SU-DHL-6 (cell line): ENCODE data around the gene COL18A1.

ENCODE experiments used
- EZH2phosphoT487 ChIP-seq: fragments of 200-600 bp; sonication (generic), shearing (Covaris generic); conservative IDR thresholded peaks from 2 replicates; pipeline ENCODE4 v1.6.1; 2018; ENCODE audit warnings: mild to moderate bottlenecking, antibody characterized with exemption, low read length, moderate library complexity, mixed read lengths
- TF ChIP-seq, protein P1 (sequence below): fragments of 200-600 bp; sonication (generic); IDR thresholded peaks from one replicate; pipeline ENCODE4 v1.5.1; 2017; ENCODE audit warnings: antibody characterized with exemption, mild to moderate bottlenecking, low read length, moderate library complexity; ENCODE audit not compliant: insufficient read depth, poor library complexity, severe bottlenecking

DNA sequence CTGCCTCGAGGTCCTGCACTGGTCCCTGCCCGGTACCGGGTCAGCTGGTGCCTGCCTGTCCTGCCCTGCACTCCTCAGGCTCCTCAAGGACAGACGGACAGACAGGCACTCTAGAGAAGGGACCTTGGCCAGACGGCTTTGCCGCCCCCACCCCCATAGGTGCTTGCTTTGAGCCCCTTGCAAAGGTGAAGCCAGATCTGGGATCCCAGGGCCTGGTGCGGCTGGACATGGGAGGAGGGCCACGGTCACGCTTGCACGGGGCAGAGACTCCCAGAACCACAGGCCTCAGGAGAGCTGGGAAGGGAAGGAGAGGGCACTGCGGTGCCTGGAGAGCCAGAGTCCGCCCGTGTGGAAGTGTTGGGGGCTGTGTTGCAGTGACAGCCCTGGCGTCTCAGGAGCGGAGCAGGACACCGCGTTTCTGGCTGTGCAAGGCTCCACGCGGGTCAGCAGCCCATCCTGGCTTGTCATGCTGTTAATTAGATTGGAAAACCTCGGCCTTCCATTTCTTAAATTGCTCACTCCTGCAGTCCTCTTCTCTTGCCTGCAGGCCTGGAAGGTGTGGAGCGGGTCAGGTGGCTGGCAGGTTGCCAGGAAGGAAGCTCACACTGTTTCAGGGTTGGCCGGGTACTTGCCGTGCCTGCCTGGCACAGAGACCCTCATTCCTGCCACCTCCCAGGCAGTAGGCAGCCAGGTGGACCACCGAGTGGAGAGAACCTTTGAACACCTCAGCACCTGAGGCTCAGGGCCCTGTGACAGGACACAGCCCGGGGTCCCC, 16.3 kb downstream of the COL18A1 start:
- TF ChIP-seq, protein P1, sequence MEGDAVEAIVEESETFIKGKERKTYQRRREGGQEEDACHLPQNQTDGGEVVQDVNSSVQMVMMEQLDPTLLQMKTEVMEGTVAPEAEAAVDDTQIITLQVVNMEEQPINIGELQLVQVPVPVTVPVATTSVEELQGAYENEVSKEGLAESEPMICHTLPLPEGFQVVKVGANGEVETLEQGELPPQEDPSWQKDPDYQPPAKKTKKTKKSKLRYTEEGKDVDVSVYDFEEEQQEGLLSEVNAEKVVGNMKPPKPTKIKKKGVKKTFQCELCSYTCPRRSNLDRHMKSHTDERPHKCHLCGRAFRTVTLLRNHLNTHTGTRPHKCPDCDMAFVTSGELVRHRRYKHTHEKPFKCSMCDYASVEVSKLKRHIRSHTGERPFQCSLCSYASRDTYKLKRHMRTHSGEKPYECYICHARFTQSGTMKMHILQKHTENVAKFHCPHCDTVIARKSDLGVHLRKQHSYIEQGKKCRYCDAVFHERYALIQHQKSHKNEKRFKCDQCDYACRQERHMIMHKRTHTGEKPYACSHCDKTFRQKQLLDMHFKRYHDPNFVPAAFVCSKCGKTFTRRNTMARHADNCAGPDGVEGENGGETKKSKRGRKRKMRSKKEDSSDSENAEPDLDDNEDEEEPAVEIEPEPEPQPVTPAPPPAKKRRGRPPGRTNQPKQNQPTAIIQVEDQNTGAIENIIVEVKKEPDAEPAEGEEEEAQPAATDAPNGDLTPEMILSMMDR = no peak
- TF ChIP-seq EZH2phosphoT487 = no peak
